Measurements from ENCODE around the gene ERMAP. TPM values are rescaled to one million over a fixed set of nuclear protein-coding genes. Genes with fewer than 3 reads are reported as not detected.

The ERMAP gene
- total and polyA plus RNA-seq, 2 of the 8 experiments (the other 6 are each of a cell fraction or from before 2014, with no cell fraction given): 2.5 to 3.9 TPM

DNA sequence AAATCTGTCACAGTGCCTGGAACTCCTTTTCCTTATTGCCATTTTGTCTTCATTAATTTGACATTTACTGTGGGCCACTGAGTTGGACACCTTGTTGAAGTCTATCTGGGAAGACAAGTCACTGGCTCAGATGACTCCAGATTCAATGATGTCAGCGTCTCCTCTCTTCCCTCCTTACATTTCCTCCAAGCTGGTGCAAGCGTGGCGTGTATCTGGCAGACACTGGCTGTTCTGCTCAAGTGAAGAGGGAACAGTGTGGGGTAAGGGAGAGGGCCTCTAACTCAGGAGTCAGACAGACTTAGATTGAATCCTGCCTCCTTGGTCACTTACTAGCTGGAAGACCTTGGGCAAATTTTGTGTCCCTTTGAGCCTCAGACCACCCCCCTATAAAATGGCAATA is 20.8 kb downstream of the ERMAP start:
- no peak overlapping the region for H3K4me3 ChIP-seq (ENCODE audit: extremely low read depth in 1 of 4, insufficient read depth in 2 of 4, low read depth in 3 of 4, low read length in 4 of 4)
- H2BK5ac ChIP-seq (ENCODE audit: low read depth, low read length): no peak overlapping the region
- ChIA-PET CTCF (ENCODE audit: partially characterized antibody) (interaction anchor here (0.9 to 2.0 kb wide), 3 partner anchors 9 to 259 kb away, joined by 3 to 4 read pairs (median 3); partner anchors contain the start of gene ZNF691), POLR2A (ENCODE audit: partially characterized antibody) (interaction anchor here (0.6 to 1.3 kb wide), 2 partner anchors 9 to 36 kb away, joined by 3 to 8 read pairs; partner anchors contain the start of gene ZNF691)
- no peaks in the 10 kb centered on the region for H3K36me3 ChIP-seq (ENCODE audit: control insufficient read depth in 2 of 4, insufficient read depth in 4 of 4, low read length in 3 of 4)
- H3K14ac ChIP-seq (ENCODE audit: insufficient read length): no peak overlapping the region
- no peak overlapping the region for H4K91ac ChIP-seq (replicated peaks; ENCODE audit: insufficient read length, low read length)
- no peaks in the 10 kb centered on the region for H3K27me3 ChIP-seq (replicated peaks in 1 of 4; ENCODE audit: control insufficient read depth in 3 of 4, extremely low read depth in 1 of 4, insufficient read depth in 3 of 4, low read length in 3 of 4)
- no peak overlapping the region for H2BK15ac ChIP-seq (ENCODE audit: low read length)
- no peak overlapping the region for H4K8ac ChIP-seq (ENCODE audit: extremely low read depth, insufficient read depth, low read length)
- H3K18ac ChIP-seq (ENCODE audit: extremely low read depth, low read length): no peak overlapping the region
- H3K23me2 ChIP-seq (ENCODE audit: low read depth, low read length): no peaks in the 10 kb centered on the region
- no peak overlapping the region for H2BK12ac ChIP-seq (ENCODE audit: low read depth, low read length)
- no peak overlapping the region for H2AK5ac ChIP-seq (ENCODE audit: low read depth, low read length)
- 58% methylated on average over 3 of the region's 3 CpGs; no CpG with 5 or more reads in 1 of the 2 experiments for WGBS, 2 experiments (ENCODE audit: extremely low coverage in 1 of 2, insufficient coverage in 1 of 2, insufficient read length in 1 of 2, insufficient replicate concordance in 2 of 2, low coverage in 1 of 2, low lambda C conversion rate in 2 of 2, missing lambda C conversion rate in 1 of 2)
- no peaks in the 10 kb centered on the region for H3K4me1 ChIP-seq (replicated peaks in 1 of 4; ENCODE audit: control insufficient read depth in 3 of 4, insufficient read depth in 4 of 4, low read length in 3 of 4)
- H2BK20ac ChIP-seq (ENCODE audit: low read length): no peak overlapping the region
- no peak overlapping the region for H3K23ac ChIP-seq (ENCODE audit: insufficient read length)
- no peaks in the 10 kb centered on the region for H4K20me1 ChIP-seq (replicated peaks in 1 of 2; ENCODE audit: control insufficient read depth in 1 of 2, insufficient read depth in 2 of 2, low read length in 2 of 2)
- no peak overlapping the region for H2AFZ ChIP-seq (ENCODE audit: low read length)
- H3K9me3 ChIP-seq (ENCODE audit: insufficient read depth in 2 of 2, low read depth in 1 of 2, low read length in 1 of 2): no peaks in the 10 kb centered on the region
- no peak overlapping the region for H3K9ac ChIP-seq (replicated peaks in 1 of 4; ENCODE audit: extremely low read depth in 1 of 4, low read depth in 3 of 4, low read length in 3 of 4)
- H3K4ac ChIP-seq (replicated peaks; ENCODE audit: insufficient read length, low read depth, low read length): no peak overlapping the region
- no peak overlapping the region for H4K5ac ChIP-seq (ENCODE audit: insufficient read length, low read depth, low read length)
- no peak overlapping the region for H3K4me2 ChIP-seq (ENCODE audit: insufficient read depth in 1 of 2, low read depth in 2 of 2, low read length in 2 of 2)
- no peak overlapping the region for H3K27ac ChIP-seq (ENCODE audit: low read depth, low read length)
- no peak for DNase-seq (ENCODE audit: low read depth in 1 of 2, low spot score in 2 of 2)
- no peak overlapping the region for H2BK120ac ChIP-seq (replicated peaks; ENCODE audit: low read depth, low read length)
- H3K79me2 ChIP-seq (ENCODE audit: control insufficient read depth in 1 of 2, insufficient read depth in 2 of 2, low read length in 2 of 2): no peaks in the 10 kb centered on the region
- no peaks in the 10 kb centered on the region for H3K79me1 ChIP-seq (ENCODE audit: low read depth, low read length)
- TF ChIP-seq RBBP5 (IDR thresholded peaks at IDR 0.05; ENCODE audit: borderline replicate concordance, low read depth, low read length) (no peak), HDAC6 (IDR thresholded peaks at IDR 0.05; ENCODE audit: low read depth, low read length) (no peak)
- no peak overlapping the region for H3K56ac ChIP-seq (replicated peaks; ENCODE audit: insufficient read length, low read depth, low read length)
- FAIRE-seq: no peak

All from H1 (cell line).